SK-N-SH (cell line): Measurements from ENCODE around the gene EVI5. TPM values are rescaled to one million over a fixed set of nuclear protein-coding genes. Genes with fewer than 3 reads are reported as not detected.
"Not testable (repeated sequence)": the region's sequence is repeated elsewhere in the genome, so short reads cannot be mapped to it uniquely, and the experiment has no call there.

Experiments used
- CTCF ChIA-PET: fragments of 300-600, 350-600 bp; formaldehyde crosslinking; extraction: SDS; loops from one replicate; lab custom pipeline; 2021; lab: Yijun Ruan, JAX
- POLR2A ChIA-PET: fragments of 350-600 bp; sonication (Branson Sonifier 250); formaldehyde crosslinking; extraction: SDS; loops from one replicate; lab custom pipeline; 2020; ENCODE audit warnings: antibody characterized with exemption, inconsistent platforms; lab: Yijun Ruan, JAX
- DNase-seq: peaks from one replicate; pipeline ENCODE4 v3.0.0; 2012
- H2AFZ ChIP-seq: fragments of 200-600 bp; sonication (generic); 2 replicates; pipeline ENCODE4 v1.8.1; 2016; ENCODE audit warnings: antibody characterized with exemption, mild to moderate bottlenecking, low read depth
- H3F3A ChIP-seq: fragments of 200-600 bp; sonication (generic); replicated peaks from 2 replicates; pipeline ENCODE3; 2016; ENCODE audit warnings: antibody characterized with exemption, mild to moderate bottlenecking; ENCODE audit not compliant: insufficient read depth
- H3K27ac ChIP-seq, 2 experiments: fragments of 200-500 bp in 1 of 2; fragments of 200-600 bp in 1 of 2; sonication (Bioruptor generic) in 1 of 2; sonication (generic), shearing (Covaris generic) in 1 of 2; 2 replicates each; pipeline versions ENCODE4 v1.5.1 to v1.6.1; 2014 to 2016; ENCODE audit warnings: low read depth in 2 of 2, inconsistent platforms in 1 of 2, low read length in 1 of 2, mild to moderate bottlenecking in 1 of 2, mixed read lengths in 1 of 2
- H3K27me3 ChIP-seq: fragments of 200-600 bp; sonication (generic), shearing (Covaris generic); 2 replicates; pipeline ENCODE4 v1.6.1; 2016; ENCODE audit warnings: mixed run types; ENCODE audit not compliant: insufficient read depth
- H3K36me3 ChIP-seq, 2 experiments: fragments of 200-500 bp in 1 of 2; fragments of 200-600 bp in 1 of 2; sonication (Bioruptor generic) in 1 of 2; sonication (generic) in 1 of 2; replicated peaks in 1 of 2; 2 replicates each; pipeline versions ENCODE3 to v1.5.1; 2014 to 2016; ENCODE audit warnings: low read length in 1 of 2, mild to moderate bottlenecking in 1 of 2; ENCODE audit not compliant: insufficient read depth in 2 of 2, control insufficient read depth in 1 of 2
- H3K4me1 ChIP-seq, 2 experiments: fragments of 200-500 bp in 1 of 2; fragments of 200-600 bp in 1 of 2; sonication (Bioruptor generic) in 1 of 2; sonication (generic), shearing (Covaris generic) in 1 of 2; 2 replicates each; pipeline versions ENCODE4 v1.5.1 to v1.6.1; 2014 to 2016; ENCODE audit warnings: low read depth in 1 of 2, low read length in 1 of 2, mixed run types in 1 of 2; ENCODE audit not compliant: insufficient read depth in 2 of 2, control insufficient read depth in 1 of 2
- H3K4me2 ChIP-seq: fragments of 200-600 bp; sonication (generic), shearing (Covaris generic); 2 replicates; pipeline ENCODE4 v1.6.1; 2017; ENCODE audit warnings: mixed run types
- H3K4me3 ChIP-seq, 2 experiments: fragments of 200-500 bp in 1 of 2; fragments of 200-600 bp in 1 of 2; sonication (Bioruptor generic) in 1 of 2; sonication (generic), shearing (Covaris generic) in 1 of 2; 2 replicates each; pipeline versions ENCODE4 v1.5.1 to v1.8.1; 2014 to 2016; ENCODE audit warnings: low read depth in 2 of 2, inconsistent platforms in 1 of 2, low read length in 1 of 2, mild to moderate bottlenecking in 1 of 2, mixed read lengths in 1 of 2, moderate library complexity in 1 of 2
- H3K79me2 ChIP-seq: fragments of 200-600 bp; sonication (generic); 2 replicates; pipeline ENCODE4 v1.8.1; 2017; ENCODE audit warnings: mild to moderate bottlenecking; ENCODE audit not compliant: insufficient read depth
- H3K9ac ChIP-seq: fragments of 200-600 bp; sonication (generic); 2 replicates; pipeline ENCODE4 v1.6.1; 2017; ENCODE audit warnings: mixed run types
- H3K9me2 ChIP-seq: fragments of 200-600 bp; sonication (generic); 2 replicates; pipeline ENCODE4 v1.6.1; 2017; ENCODE audit warnings: mixed run types
- H3K9me3 ChIP-seq: fragments of 200-600 bp; sonication (generic); 2 replicates; pipeline ENCODE4 v1.6.1; 2017; ENCODE audit warnings: mixed run types, mild to moderate bottlenecking, moderate library complexity
- H4K20me1 ChIP-seq: fragments of 200-600 bp; sonication (generic); 2 replicates; pipeline ENCODE4 v1.6.1; 2017; ENCODE audit warnings: mild to moderate bottlenecking, mixed run types; ENCODE audit not compliant: insufficient read depth
- CTCF ChIP-seq: fragments of 200-600 bp; sonication (generic); IDR thresholded peaks from 2 replicates; pipeline ENCODE4 v1.6.1; 2017; ENCODE audit warnings: antibody characterized with exemption, mild to moderate bottlenecking, moderate library complexity
- ELF1 ChIP-seq: IDR thresholded peaks from 2 replicates; pipeline ENCODE4 v1.4.0; 2012
- EZH2phosphoT487 ChIP-seq: fragments of 200-600 bp; sonication (generic); IDR thresholded peaks from 2 replicates; pipeline ENCODE4 v1.6.1; 2017; ENCODE audit warnings: low read depth, mixed run types, mild to moderate bottlenecking, antibody characterized with exemption, moderate library complexity, borderline replicate concordance
- FOSL2 ChIP-seq: IDR thresholded peaks from 2 replicates; pipeline ENCODE4 v1.4.0; 2012; ENCODE audit warnings: low read depth, mild to moderate bottlenecking, moderate library complexity, borderline replicate concordance
- GATA2 ChIP-seq: sonication (generic); formaldehyde crosslinking; IDR thresholded peaks from 2 replicates; pipeline ENCODE4 v1.5.0; 2020; ENCODE audit warnings: mild to moderate bottlenecking, missing genetic modification reagents
- MAX ChIP-seq: IDR thresholded peaks from 2 replicates; pipeline ENCODE4 v1.4.0; 2012; ENCODE audit warnings: low read depth
- NFIC ChIP-seq: IDR thresholded peaks from 2 replicates; pipeline ENCODE4 v1.4.0; 2012; ENCODE audit warnings: borderline replicate concordance
- RAD21 ChIP-seq: IDR thresholded peaks from 2 replicates; pipeline ENCODE4 v1.6.1; 2012; ENCODE audit warnings: mild to moderate bottlenecking, low read length
- RFX5 ChIP-seq: IDR thresholded peaks from 2 replicates; pipeline ENCODE4 v1.6.1; 2012; ENCODE audit warnings: mild to moderate bottlenecking, improper control_type of control experiment, low read length
- RXRA ChIP-seq: IDR thresholded peaks from 2 replicates; pipeline ENCODE4 v1.4.0; 2012; ENCODE audit warnings: low read depth, mild to moderate bottlenecking, borderline replicate concordance
- SMC3 ChIP-seq: IDR thresholded peaks from 2 replicates; pipeline ENCODE4 v1.6.1; 2012; ENCODE audit warnings: low read depth, low read length, improper control_type of control experiment
- TAF1 ChIP-seq: IDR thresholded peaks from 2 replicates; pipeline ENCODE4 v1.6.1; 2012; ENCODE audit warnings: low read depth, mild to moderate bottlenecking, low read length, moderate library complexity, borderline replicate concordance
- YY1 ChIP-seq: IDR thresholded peaks from 2 replicates; pipeline ENCODE4 v1.4.0; 2012; ENCODE audit warnings: low read depth, mild to moderate bottlenecking
- WGBS: methylation state at CpG from one replicate; pipeline ENCODE4 v1.1.6; 2017; ENCODE audit warnings: low lambda C conversion rate; 5-methylcytosine and 5-hydroxymethylcytosine counted together
- polyA plus RNA-seq, 3 experiments: library from polyadenylated mRNA; depleted of rRNA; stranded (reverse); fragments of >200 nt; gene quantifications; 2 replicates each; pipeline ENCODE4 v1.2.3, GENCODE V29; 2012

The EVI5 gene
- polyA plus RNA-seq, 1 of the 3 experiments (the other 2 are of a cell fraction) = 5.7 TPM

- TF ChIP-seq CTCF (no peak), FOSL2 (no peak)
Observed at GRCh38 chr1:92638498-92638897, 146.4 kb downstream of the EVI5 start (continued).

GRCh38 chr1:92635203-92635602 is 149.7 kb downstream of the EVI5 start:
- H3K4me2 ChIP-seq, H3K9me3 ChIP-seq, H3K9me2 ChIP-seq, POLR2A ChIA-PET, H3K27ac ChIP-seq, DNase-seq, H2AFZ ChIP-seq, H3K9ac ChIP-seq, H3K4me1 ChIP-seq, H3K27me3 ChIP-seq, H3K4me3 ChIP-seq, H4K20me1 ChIP-seq, H3F3A ChIP-seq, H3K79me2 ChIP-seq: not testable (repeated sequence)
- H3K36me3 ChIP-seq = peaks cover 4 to 16% of the 10 kb centered on the region in 2 experiments
- WGBS = 93% methylated on average over 8 of the region's 16 CpGs
- CTCF ChIA-PET = interaction anchor here (0.7 kb wide), 1 partner anchor 35 kb away, joined by 3 read pairs; no protein-coding TSS in a partner anchor

- no peaks in the 10 kb centered on the region for H3K79me2 ChIP-seq
- POLR2A ChIA-PET = no interaction called here
- DNase-seq = peak; percentile 27
- H3K4me2 ChIP-seq = no peak overlapping the region
- no peaks in the 10 kb centered on the region for H3K9me2 ChIP-seq
- H2AFZ ChIP-seq = no peak overlapping the region
- 75% methylated on average over 3 of the region's 3 CpGs for WGBS
- H3F3A ChIP-seq = peaks cover 4% of the 10 kb centered on the region
- H4K20me1 ChIP-seq = no peaks in the 10 kb centered on the region
- no peak overlapping the region for H3K4me3 ChIP-seq
- no peaks in the 10 kb centered on the region; a peak in 1 of 4 replicates for H3K4me1 ChIP-seq
- TF ChIP-seq RAD21 = peak; percentile 69
- no peak for TF ChIP-seq FOSL2
- no peak for TF ChIP-seq ELF1
- no peak for TF ChIP-seq TAF1
- no peak for TF ChIP-seq RFX5
- TF ChIP-seq SMC3 = peak; percentile 38
- TF ChIP-seq MAX = no peak
- TF ChIP-seq RXRA = no peak
- peak; percentile 65 for TF ChIP-seq CTCF
- TF ChIP-seq NFIC = no peak
- no peak for TF ChIP-seq YY1
- no peak for TF ChIP-seq EZH2phosphoT487
- peak; percentile 34 for TF ChIP-seq GATA2 (CRISPR knock-in tag)
- H3K27ac ChIP-seq = no peak overlapping the region
- CTCF ChIA-PET = interaction anchor here (0.6 to 1.7 kb wide), 4 partner anchors 110 to 626 kb away, joined by 3 to 13 read pairs (median 7); no protein-coding TSS in a partner anchor
- H3K36me3 ChIP-seq = peaks cover 6 to 21% of the 10 kb centered on the region in 2 experiments
- no peaks in the 10 kb centered on the region for H3K9me3 ChIP-seq
- H3K9ac ChIP-seq = no peak overlapping the region
- no peaks in the 10 kb centered on the region for H3K27me3 ChIP-seq
Observed at GRCh38 chr1:92623187-92623778, 161.6 kb downstream of the EVI5 start.
